CMK (cell line): ENCODE measurements around the gene PILRB.

Experiments used
- DNase-seq: peaks from one replicate; pipeline ENCODE4 v3.0.0-alpha.2; 2010; ENCODE audit warnings: low read depth

The PILRB gene

GRCh38 chr7:100407285-100408180 lies 49.6 kb downstream of the PILRB start:
- DNase-seq = no peak

GRCh38 chr7:100411101-100411500 lies 53.2 kb downstream of the PILRB start:
- no peak for DNase-seq

- no peak for DNase-seq
These were observed 55.4 kb downstream of the PILRB start for GRCh38 chr7:100413346-100413745.

GRCh38 chr7:100413889-100414288 lies 56.0 kb downstream of the PILRB start:
- no peak for DNase-seq

GRCh38 chr7:100415448-100415847 lies 57.5 kb downstream of the PILRB start:
- DNase-seq = no peak
